ENCODE results near the gene GOLM1.

The GOLM1 gene

DNA sequence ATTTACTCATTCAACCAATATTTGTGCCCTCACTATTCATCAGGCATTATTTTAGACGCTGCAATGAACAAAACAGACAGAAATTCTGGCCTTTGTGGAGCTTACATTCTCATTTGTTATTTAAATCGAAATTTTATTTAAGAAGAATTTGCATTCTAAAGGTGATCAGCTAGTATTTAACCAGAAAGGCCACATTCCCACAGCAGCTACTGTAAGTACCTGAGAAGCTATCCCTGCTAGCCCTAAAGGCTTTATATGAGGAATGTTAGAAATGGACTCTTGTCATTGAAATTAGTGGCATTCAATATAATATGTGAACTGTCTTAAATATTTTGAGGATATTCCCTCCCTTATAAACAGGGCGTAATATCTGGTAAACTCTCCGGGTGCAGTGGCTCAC is 35.0 kb upstream of the GOLM1 start:
- TF ChIP-seq FOXM1 (IDR thresholded peaks at IDR 0.05; ENCODE audit: borderline replicate concordance, low read depth): no peak
- TF ChIP-seq, protein P1, sequence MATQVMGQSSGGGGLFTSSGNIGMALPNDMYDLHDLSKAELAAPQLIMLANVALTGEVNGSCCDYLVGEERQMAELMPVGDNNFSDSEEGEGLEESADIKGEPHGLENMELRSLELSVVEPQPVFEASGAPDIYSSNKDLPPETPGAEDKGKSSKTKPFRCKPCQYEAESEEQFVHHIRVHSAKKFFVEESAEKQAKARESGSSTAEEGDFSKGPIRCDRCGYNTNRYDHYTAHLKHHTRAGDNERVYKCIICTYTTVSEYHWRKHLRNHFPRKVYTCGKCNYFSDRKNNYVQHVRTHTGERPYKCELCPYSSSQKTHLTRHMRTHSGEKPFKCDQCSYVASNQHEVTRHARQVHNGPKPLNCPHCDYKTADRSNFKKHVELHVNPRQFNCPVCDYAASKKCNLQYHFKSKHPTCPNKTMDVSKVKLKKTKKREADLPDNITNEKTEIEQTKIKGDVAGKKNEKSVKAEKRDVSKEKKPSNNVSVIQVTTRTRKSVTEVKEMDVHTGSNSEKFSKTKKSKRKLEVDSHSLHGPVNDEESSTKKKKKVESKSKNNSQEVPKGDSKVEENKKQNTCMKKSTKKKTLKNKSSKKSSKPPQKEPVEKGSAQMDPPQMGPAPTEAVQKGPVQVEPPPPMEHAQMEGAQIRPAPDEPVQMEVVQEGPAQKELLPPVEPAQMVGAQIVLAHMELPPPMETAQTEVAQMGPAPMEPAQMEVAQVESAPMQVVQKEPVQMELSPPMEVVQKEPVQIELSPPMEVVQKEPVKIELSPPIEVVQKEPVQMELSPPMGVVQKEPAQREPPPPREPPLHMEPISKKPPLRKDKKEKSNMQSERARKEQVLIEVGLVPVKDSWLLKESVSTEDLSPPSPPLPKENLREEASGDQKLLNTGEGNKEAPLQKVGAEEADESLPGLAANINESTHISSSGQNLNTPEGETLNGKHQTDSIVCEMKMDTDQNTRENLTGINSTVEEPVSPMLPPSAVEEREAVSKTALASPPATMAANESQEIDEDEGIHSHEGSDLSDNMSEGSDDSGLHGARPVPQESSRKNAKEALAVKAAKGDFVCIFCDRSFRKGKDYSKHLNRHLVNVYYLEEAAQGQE (IDR thresholded peaks at IDR 0.05; ENCODE audit: low read depth): no peak
- no peak for TF ChIP-seq TAF1 (IDR thresholded peaks at IDR 0.05; ENCODE audit: low read depth)
- TF ChIP-seq ZBTB7A (IDR thresholded peaks at IDR 0.05; ENCODE audit: low read depth): no peak
- no peak for TF ChIP-seq RAD21 (IDR thresholded peaks at IDR 0.05; ENCODE audit: low read depth)
- TF ChIP-seq CREB1 (IDR thresholded peaks at IDR 0.05; ENCODE audit: low read depth): no peak
- TF ChIP-seq, protein P2, sequence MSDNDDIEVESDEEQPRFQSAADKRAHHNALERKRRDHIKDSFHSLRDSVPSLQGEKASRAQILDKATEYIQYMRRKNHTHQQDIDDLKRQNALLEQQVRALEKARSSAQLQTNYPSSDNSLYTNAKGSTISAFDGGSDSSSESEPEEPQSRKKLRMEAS (IDR thresholded peaks at IDR 0.05): no peak
- TF ChIP-seq, protein P3, sequence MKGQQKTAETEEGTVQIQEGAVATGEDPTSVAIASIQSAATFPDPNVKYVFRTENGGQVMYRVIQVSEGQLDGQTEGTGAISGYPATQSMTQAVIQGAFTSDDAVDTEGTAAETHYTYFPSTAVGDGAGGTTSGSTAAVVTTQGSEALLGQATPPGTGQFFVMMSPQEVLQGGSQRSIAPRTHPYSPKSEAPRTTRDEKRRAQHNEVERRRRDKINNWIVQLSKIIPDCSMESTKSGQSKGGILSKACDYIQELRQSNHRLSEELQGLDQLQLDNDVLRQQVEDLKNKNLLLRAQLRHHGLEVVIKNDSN (IDR thresholded peaks at IDR 0.05): no peak
- TF ChIP-seq EP300 (IDR thresholded peaks at IDR 0.05; ENCODE audit: borderline replicate concordance): no peak

DNA sequence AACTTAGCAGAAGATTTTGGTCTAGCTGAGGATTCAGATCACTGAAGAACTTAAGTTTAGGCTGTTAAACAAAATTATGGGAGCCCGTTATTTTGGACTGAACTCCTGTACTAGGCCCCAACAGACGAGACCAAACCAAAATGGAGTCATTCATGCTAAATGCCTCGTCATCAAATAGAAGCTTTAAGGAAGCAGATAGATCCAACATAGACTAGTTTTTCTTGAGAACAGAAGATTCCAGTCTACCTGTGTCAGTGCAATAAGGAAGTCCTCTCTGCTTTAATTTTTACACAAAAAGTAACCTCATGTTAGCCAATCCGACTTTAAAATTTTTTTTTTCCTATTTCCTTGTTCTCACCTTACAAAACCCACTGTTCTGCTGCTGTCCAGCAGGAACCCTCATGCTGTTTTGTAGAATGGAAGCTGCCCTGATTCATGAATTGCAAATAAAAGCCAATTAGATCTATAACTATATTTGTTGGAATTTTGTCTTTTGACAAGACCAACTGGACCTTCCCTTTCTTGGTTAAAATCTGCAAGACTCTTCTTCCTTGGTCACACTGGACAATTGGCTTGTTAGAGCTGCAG is 29.0 kb upstream of the GOLM1 start:
- TF ChIP-seq TCF12 (IDR thresholded peaks at IDR 0.05; ENCODE audit: low read depth): no peak
- TF ChIP-seq, protein P1 (IDR thresholded peaks at IDR 0.05; ENCODE audit: low read depth): peak; percentile 56; the same call in 1 of the 2 replicates

DNA sequence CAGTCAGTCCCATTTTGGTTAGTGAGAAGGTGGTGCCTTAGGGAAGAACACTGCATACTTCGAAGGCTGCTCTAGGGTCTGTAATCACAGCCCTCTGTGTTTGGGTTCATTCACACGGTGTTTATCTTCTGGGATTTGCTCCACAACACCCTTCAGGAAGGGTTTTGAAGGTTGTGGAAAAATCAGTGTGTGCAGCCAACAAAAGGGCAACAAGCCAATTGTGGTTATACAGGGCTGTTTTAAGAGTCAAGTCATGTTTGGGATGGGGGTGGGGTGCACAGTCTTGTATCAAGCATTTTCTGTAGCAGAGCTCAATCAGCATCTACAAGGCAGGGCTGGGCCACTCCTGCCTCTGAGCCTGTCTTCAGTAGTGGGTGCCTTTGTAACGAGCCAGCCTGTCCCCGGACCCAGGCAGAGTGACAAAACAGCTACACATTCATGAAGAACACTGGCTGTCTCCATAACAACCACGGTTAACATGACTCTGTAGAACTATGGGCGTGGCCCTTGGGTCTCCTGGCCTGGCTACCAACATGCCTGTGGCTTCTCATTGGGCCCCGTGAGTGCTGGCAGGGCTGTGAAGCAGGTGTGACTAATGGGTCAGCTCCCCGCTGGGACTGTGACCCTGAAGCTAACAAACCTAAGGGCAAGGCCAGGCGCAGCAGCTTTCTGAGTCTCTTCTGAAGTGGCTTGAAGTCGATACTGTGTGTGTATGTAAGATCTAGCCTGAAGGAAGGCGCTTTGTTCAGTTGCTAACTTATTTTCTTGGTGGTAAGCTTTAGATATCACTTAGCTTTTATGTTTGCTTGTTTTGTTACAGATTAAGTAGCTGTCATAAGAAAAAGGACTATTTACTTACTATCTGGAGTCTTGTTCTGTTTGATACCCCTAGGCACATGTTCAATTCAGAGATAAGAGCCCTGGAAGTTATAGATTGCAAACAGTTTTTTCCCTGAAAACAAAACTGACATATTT is 27.9 kb upstream of the GOLM1 start:
- TF ChIP-seq EP300 (IDR thresholded peaks at IDR 0.05; ENCODE audit: borderline replicate concordance): no peak
- TF ChIP-seq YY1 (IDR thresholded peaks at IDR 0.05; ENCODE audit: low read depth): no peak
- peak; percentile 77 for TF ChIP-seq TCF12 (IDR thresholded peaks at IDR 0.05; ENCODE audit: low read depth)
- no peak for TF ChIP-seq EGR1 (IDR thresholded peaks at IDR 0.05)
- TF ChIP-seq, protein P3 (IDR thresholded peaks at IDR 0.05): peak; percentile 48
- no peak; the same call in 1 of the 2 replicates for TF ChIP-seq RAD21 (IDR thresholded peaks at IDR 0.05; ENCODE audit: low read depth)
- no peak for TF ChIP-seq TAF1 (IDR thresholded peaks at IDR 0.05; ENCODE audit: low read depth)
- TF ChIP-seq, protein P1 (IDR thresholded peaks at IDR 0.05; ENCODE audit: low read depth): no peak
- TF ChIP-seq, protein P2 (IDR thresholded peaks at IDR 0.05): peak; percentile 47
- no peak for TF ChIP-seq FOXM1 (IDR thresholded peaks at IDR 0.05; ENCODE audit: borderline replicate concordance, low read depth)
- no peak for TF ChIP-seq CREB1 (IDR thresholded peaks at IDR 0.05; ENCODE audit: low read depth)
- TF ChIP-seq NFIC (IDR thresholded peaks at IDR 0.05): peak; percentile 42
- TF ChIP-seq CEBPB (IDR thresholded peaks at IDR 0.05): no peak
- TF ChIP-seq ZBTB7A (IDR thresholded peaks at IDR 0.05; ENCODE audit: low read depth): no peak
- peak; percentile 34; the same call in 1 of the 2 replicates for TF ChIP-seq TEAD4 (IDR thresholded peaks at IDR 0.05)

DNA sequence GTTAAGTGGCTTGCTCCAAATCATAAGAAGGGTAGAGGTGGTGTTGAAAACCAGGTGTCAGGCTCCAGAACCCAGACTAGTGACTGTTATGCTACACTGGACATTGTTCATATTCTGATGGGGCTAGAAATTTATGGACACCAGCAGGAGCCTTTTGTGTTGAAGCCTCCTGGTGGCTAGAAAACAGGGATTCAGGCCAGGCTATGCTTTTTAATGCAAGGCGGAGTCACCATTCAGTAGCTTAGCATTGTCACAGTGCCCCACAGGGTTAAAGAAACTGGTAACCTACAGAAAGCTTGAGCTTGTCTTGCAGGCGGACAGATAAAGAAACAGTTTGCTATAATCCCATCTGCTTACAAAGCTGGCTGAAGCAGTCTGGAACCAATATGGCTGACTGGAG is 23.0 kb upstream of the GOLM1 start:
- TF ChIP-seq CREB1 (IDR thresholded peaks at IDR 0.05; ENCODE audit: low read depth) (no peak), TCF12 (IDR thresholded peaks at IDR 0.05; ENCODE audit: low read depth) (no peak), YY1 (IDR thresholded peaks at IDR 0.05; ENCODE audit: low read depth) (no peak; the same call in 1 of the 2 replicates), EP300 (IDR thresholded peaks at IDR 0.05; ENCODE audit: borderline replicate concordance) (no peak), FOXM1 (IDR thresholded peaks at IDR 0.05; ENCODE audit: borderline replicate concordance, low read depth) (no peak), RAD21 (IDR thresholded peaks at IDR 0.05; ENCODE audit: low read depth) (no peak), TEAD4 (IDR thresholded peaks at IDR 0.05) (no peak), EGR1 (IDR thresholded peaks at IDR 0.05) (no peak), ZBTB7A (IDR thresholded peaks at IDR 0.05; ENCODE audit: low read depth) (no peak), NFIC (IDR thresholded peaks at IDR 0.05) (no peak)
- TF ChIP-seq, protein P1 (IDR thresholded peaks at IDR 0.05; ENCODE audit: low read depth): no peak
- TF ChIP-seq, protein P3 (IDR thresholded peaks at IDR 0.05): no peak
- TF ChIP-seq, protein P2 (IDR thresholded peaks at IDR 0.05): no peak

Data from Ishikawa (cell line).